ENCODE data around the gene ATG16L1. TPM values are rescaled to one million over a fixed set of nuclear protein-coding genes. Genes with fewer than 3 reads are reported as not detected.

The ATG16L1 gene
- total and polyA plus RNA-seq, 10 of the 15 experiments (the other 5 are each of a cell fraction or from before 2014, with no cell fraction given): 5.2 to 26.6 (median 15.6) TPM

- POLR2A ChIA-PET: no interaction called here
- Histone ChIP-seq H3K36me3 (ENCODE audit: control insufficient read depth in 2 of 2, insufficient read depth in 2 of 2, low read length in 1 of 2) (no peaks in the 10 kb centered on the region), H3K27me3 (replicated peaks in 1 of 2; ENCODE audit: control insufficient read depth in 2 of 2, insufficient read depth in 2 of 2, low read length in 1 of 2) (no peaks in the 10 kb centered on the region), H3K9me3 (replicated peaks; ENCODE audit: control insufficient read depth, insufficient read depth, low read length) (no peaks in the 10 kb centered on the region), H3K79me2 (ENCODE audit: control insufficient read depth, insufficient read depth, low read length) (no peaks in the 10 kb centered on the region), H3K4me2 (ENCODE audit: control insufficient read depth, insufficient read depth) (no peak overlapping the region), H2AFZ (ENCODE audit: control insufficient read depth, low read depth, low read length) (no peak overlapping the region), H4K20me1 (ENCODE audit: control insufficient read depth, insufficient read depth) (no peaks in the 10 kb centered on the region), H3K27ac (ENCODE audit: control insufficient read depth, insufficient read depth) (no peak overlapping the region), H3K4me3 (no peak overlapping the region), H3K4me1 (ENCODE audit: control insufficient read depth, insufficient read depth, low read length) (peaks cover 19% of the 10 kb centered on the region), H3K9ac (ENCODE audit: control insufficient read depth, insufficient read depth, low read length) (no peak overlapping the region)
- SMC1A ChIA-PET (ENCODE audit: uncharacterized antibody, unreplicated experiment): interaction anchor here (1.0 to 2.2 kb wide), 3 partner anchors 20 to 49 kb away, joined by 3 to 6 read pairs (median 6); no protein-coding TSS in a partner anchor
- intact Hi-C loops (cut with micrococcal nuclease; ENCODE audit: unreplicated experiment): no loop called here
- DNase-seq (ENCODE audit: low read depth, low spot score): no peak
- 44% methylated on average over 5 of the region's 5 CpGs for WGBS (ENCODE audit: insufficient coverage, insufficient replicate concordance, low lambda C conversion rate, missing lambda C conversion rate)
- TF ChIP-seq HDAC6 (IDR thresholded peaks at IDR 0.05; ENCODE audit: unreplicated experiment) (no peak), REST (IDR thresholded peaks at IDR 0.05; ENCODE audit: low read depth, low read length) (no peak), STAT1 (conservative IDR thresholded peaks at IDR 0.05) (no peak), E2F8 (IDR thresholded peaks at IDR 0.05; ENCODE audit: low read depth, partially characterized antibody) (no peak), MXI1 (IDR thresholded peaks at IDR 0.05; ENCODE audit: low read depth, low read length) (no peak), RB1 (IDR thresholded peaks at IDR 0.05; ENCODE audit: borderline replicate concordance) (no peak), IRF5 (IDR thresholded peaks at IDR 0.05; ENCODE audit: borderline replicate concordance) (no peak), BCLAF1 (IDR thresholded peaks at IDR 0.05) (no peak), EGR1 (IDR thresholded peaks at IDR 0.05; ENCODE audit: borderline replicate concordance in 1 of 2, low read depth in 2 of 2, low read length in 2 of 2) (no peak), NBN (IDR thresholded peaks at IDR 0.05) (no peak), NR2C1 (IDR thresholded peaks at IDR 0.05) (no peak), EZH2 (IDR thresholded peaks at IDR 0.05; ENCODE audit: borderline replicate concordance, control insufficient read depth, low read depth, low read length) (no peak)
- FAIRE-seq: no peak
- no TSS peak for BruUV-seq (replicated peaks)
- ATAC-seq: no peak
- in situ Hi-C loops (cut with MboI): no loop called here
- CTCF ChIA-PET: interaction anchor here (0.6 to 1.2 kb wide), 3 partner anchors 19 to 191 kb away, joined by 3 read pairs; no protein-coding TSS in a partner anchor
- RAD21 ChIA-PET (ENCODE audit: unreplicated experiment): no interaction called here
These were observed 6.7 kb upstream of the ATG16L1 start for GRCh38 chr2:233244818-233245217.
